HG03460 (cell line): ENCODE results near the gene ZNF638.

Source experiments
- ATAC-seq: cut with Tn5 transposase; IDR thresholded peaks from one replicate; pipeline ENCODE4 v1.9.1; 2021; ENCODE audit not compliant: unreplicated experiment

The ZNF638 gene

GRCh38 chr2:71455741-71456569 is 124.4 kb downstream of the ZNF638 start:
- no peak for ATAC-seq

GRCh38 chr2:71456617-71457016 is 125.0 kb downstream of the ZNF638 start:
- ATAC-seq: no peak

- ATAC-seq: no peak
Measured at GRCh38 chr2:71457123-71457915, 125.7 kb downstream of the ZNF638 start.

- no peak for ATAC-seq
Measured at GRCh38 chr2:71457923-71458322, 126.3 kb downstream of the ZNF638 start.

DNA sequence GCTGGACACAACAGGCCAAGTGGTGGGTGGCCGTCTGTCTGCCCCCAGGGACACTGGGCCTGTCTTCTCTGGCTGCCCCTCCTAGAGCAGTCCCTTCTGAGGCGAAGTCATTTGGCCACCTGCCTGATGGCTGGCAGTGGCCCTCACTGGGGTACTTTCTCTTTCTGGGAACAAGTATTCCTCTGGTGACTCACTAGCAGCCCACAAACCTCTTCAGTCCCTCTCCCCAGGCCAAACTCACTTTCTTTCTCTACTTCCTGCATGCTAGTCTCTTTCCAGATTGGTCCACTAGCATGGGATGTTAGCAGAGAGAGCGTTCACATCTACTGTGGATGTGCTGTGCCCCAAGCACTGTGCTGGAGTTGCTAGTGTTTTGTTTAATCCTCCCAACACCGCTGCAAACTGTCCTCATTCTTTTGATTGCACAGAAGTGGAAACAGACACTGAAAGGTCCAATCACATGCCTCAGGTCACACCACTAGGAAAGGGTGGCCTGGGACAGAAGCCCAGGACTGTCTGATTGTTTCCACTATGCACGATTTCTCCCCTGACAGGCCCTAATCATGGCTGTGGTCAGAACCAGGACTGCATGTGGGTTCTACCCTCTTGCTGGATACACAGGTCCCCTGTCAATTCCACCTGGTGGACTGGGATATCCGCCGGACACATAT is 127.0 kb downstream of the ZNF638 start:
- no peak for ATAC-seq

- no peak for ATAC-seq
Measured at GRCh38 chr2:71459084-71459431, 127.5 kb downstream of the ZNF638 start.

GRCh38 chr2:71460056-71460455 is 128.5 kb downstream of the ZNF638 start:
- ATAC-seq: no peak

GRCh38 chr2:71460595-71461303 is 129.2 kb downstream of the ZNF638 start:
- ATAC-seq: no peak

DNA sequence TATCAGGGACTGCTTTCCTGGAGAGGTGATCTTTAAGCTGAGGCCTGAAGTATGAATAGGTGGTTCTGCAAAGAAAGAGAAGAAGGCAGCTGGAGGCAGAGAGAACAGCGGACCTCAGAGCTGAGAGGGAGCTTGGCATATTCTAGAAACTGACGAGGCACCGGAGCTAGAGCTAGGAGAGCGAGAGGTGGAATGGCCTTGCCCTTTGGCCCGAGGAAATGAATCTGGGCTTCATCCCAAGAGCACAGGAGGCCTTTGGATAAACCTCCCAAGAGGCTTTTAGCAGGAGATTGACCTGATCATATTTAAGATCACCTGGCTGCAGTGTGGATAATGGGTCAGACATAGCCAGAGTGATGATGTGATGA is 129.7 kb downstream of the ZNF638 start:
- no peak for ATAC-seq

DNA sequence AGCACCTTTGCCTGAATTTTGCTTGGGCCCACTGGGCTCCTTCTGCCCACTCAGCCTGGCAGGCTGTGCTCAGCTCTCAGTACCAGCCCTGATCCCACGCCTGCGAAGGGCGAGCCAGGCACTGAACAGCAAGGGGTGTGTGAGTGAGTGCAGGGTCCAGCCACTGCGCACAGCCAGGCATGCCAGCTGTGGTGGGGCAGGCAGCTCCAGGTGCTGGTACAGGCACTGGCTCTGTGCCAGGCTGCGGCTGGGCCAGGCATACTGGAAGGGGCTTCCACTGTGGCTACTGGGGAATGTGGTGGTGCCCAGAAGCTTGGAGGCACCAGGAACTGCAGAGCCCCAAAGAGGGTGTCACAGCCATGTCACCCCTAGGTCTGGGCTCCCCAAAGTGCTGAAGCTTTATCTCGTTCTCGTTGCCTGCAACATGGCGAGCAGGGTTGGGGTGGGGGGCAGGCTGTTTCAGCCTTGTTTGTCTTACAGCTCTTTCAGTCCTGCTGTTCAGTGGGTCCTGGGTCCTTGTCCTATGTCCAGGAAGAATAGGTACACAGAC is 130.5 kb downstream of the ZNF638 start:
- no peak for ATAC-seq

GRCh38 chr2:71462641-71463341 is 131.2 kb downstream of the ZNF638 start:
- no peak for ATAC-seq

- ATAC-seq: no peak
Measured at GRCh38 chr2:71463342-71463654, 131.7 kb downstream of the ZNF638 start.

- no peak for ATAC-seq
Measured at GRCh38 chr2:71464389-71464788, 132.8 kb downstream of the ZNF638 start.

- ATAC-seq: no peak
Measured at GRCh38 chr2:71465356-71465755, 133.8 kb downstream of the ZNF638 start.

DNA sequence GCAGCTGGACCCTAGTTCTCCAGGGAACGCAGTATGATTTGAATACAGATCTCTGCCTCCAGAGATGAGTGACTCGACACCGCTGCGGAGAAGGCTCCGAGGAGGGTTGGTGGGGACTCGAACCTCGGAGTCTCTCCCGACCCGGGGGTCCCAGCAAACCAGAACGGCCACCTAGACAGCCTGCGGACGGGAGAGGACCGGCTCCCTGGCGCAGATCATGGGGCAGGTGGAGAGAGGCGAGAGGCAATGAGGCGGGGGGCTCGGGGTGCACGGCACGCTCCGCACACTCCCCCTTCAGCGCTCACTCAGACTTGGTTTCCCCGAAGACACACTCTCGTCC is 134.3 kb downstream of the ZNF638 start:
- no peak for ATAC-seq

DNA sequence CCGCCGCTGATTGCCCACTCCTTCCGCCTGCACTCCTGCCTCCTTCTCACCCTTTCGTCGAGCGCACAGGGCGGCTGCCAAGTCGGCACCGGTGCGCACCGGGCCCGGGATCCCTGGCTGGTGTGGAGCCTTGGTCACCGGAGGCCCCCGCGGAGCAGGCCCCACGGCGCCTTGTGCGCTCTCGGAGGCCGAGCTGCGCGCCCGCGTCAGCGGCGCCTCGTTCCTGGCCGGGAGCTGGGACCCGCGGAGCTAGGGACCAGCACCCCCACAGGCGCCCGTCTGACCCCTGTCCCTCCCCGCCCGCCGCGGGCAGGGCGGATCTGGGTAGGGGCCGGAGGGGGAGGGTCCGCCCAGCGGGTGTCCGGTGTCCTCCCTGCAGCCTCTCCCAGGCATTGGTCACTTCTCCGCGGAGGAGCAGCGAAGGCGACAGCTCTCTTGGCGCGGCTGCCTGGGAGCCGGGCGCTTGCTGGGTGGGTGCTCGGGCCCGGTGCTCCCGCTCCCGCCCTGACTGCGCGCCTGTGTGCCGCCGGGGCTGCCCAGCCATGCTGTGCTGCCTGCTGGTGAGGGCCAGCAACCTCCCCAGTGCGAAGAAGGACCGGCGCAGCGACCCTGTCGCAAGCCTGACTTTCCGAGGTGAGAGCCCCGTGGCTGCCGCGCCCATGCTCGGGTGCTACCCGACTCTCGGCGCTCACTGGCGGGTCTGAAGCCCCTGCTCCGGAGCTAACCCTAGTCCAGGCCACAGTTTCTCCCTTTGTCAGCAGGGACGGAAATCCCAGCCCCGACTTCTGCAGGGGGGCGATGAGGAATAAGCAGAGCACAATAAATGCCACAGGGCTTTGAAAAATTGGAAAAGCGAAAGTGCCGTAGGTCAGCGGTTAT is 135.0 kb downstream of the ZNF638 start:
- no peak for ATAC-seq

DNA sequence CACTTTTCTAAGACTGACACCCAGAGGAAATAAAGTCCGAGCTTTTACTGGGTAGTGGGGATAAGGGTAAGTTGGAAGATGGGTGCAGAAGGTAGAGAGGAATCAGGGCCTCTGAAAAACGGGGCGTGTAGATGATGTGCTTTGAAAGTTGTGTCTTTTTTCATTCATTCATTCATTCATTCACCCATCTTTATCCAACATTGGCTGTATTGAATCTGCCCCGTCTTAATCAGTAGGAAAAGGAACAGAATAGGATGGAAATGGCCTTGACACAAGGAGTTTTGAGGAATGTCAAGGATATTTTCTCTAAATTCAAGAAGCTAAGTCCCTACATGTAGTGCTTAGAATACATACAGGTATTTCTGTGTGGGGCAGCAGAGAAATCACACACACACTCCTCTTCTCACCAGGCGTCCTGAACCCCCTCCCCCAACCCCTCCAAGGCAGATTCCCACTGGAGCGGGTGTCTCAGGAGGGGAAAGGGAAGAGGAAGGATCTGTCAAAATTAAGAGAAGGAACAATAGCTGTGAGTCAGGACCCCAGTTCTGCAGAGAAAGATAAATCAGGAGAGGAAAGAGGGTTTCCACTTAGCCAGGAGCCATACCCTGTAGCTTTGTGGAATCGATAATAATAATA is 135.7 kb downstream of the ZNF638 start:
- ATAC-seq: no peak

DNA sequence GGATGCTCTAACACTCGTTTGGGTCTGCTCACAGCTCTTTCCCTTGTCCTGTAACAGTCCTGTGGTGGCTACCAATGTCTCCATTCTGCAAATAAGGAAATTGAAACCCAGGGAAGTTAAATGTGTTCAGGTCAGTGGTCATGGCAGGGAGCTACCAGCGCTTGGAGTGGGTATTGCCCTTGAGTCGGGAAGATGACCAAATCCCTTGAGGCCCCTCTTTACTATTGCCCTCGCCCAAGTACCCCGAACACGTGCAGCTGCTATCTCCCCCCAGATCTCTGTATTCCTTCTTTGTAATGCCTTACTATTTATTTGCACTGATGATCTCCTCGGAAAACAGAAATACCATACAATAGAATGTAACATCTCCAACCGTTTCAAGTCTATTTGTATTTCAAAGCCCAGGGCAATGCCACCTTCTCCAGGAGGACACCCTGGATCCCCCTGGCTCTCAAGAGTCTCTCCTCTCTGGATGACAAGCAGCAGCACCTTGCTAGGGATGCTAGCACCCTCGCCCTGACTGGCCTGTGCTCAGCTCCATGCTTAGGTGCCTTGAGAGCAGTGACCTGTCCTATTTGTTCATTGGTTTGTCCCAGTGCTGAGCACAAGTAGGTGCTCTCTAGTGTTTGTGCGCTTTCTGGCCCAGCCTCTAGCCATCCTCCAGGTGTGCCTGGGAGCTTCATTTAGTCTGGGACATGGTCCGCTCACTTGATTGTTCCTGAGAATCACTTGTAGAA is 136.9 kb downstream of the ZNF638 start:
- no peak for ATAC-seq
